ENCODE data around the gene LEAP2. TPM values are rescaled to one million over a fixed set of nuclear protein-coding genes. Genes with fewer than 3 reads are reported as not detected.

The LEAP2 gene
- total and polyA plus RNA-seq, 2 donors (not counting 1 experiment from before 2014, with no cell fraction given) = 2.2 to 5.4 TPM

GRCh38 chr5:132838516-132839282 is 34.8 kb upstream of the LEAP2 start:
- no peaks in the 10 kb centered on the region for H3K27me3 ChIP-seq (replicated peaks in 1 of 4; ENCODE audit: control extremely low read depth in 1 of 4, control insufficient read depth in 3 of 4, insufficient read depth in 4 of 4, low read length in 3 of 4)
- 92% methylated on average over 1 of the region's 3 CpGs for WGBS (ENCODE audit: insufficient coverage)
- peaks cover 2% of the 10 kb centered on the region for H3K4me1 Mint-ChIP-seq
- DNase-seq (no peak), ATAC-seq (ENCODE audit: low read depth) (no peak)
- no peaks in the 10 kb centered on the region for H3K36me3 ChIP-seq (replicated peaks in 1 of 2; ENCODE audit: control extremely low read depth in 1 of 2, control insufficient read depth in 1 of 2, extremely low read depth in 1 of 2, insufficient read depth in 2 of 2, low read length in 1 of 2)
- intact Hi-C loops (cut with micrococcal nuclease) = no loop called here
- TF ChIP-seq EZH2 (IDR thresholded peaks at IDR 0.05; ENCODE audit: borderline replicate concordance, insufficient read depth, low read depth, low read length, poor library complexity, severe bottlenecking) = no peak
- no peaks in the 10 kb centered on the region for H3K9me3 Mint-ChIP-seq (ENCODE audit: insufficient read depth)
- peaks cover 0 to 4% (median 0%) of the 10 kb centered on the region in 3 donors for H3K9me3 ChIP-seq (ENCODE audit: control extremely low read depth in 1 of 3, control insufficient read depth in 2 of 3, insufficient read depth in 1 of 3, low read length in 2 of 3)
- H3K27ac Mint-ChIP-seq = no peak overlapping the region
- H3K27me3 Mint-ChIP-seq = no peaks in the 10 kb centered on the region
- no peak overlapping the region for H3K9ac ChIP-seq (ENCODE audit: low read length)
- H3K4me2 ChIP-seq (replicated peaks; ENCODE audit: low read depth, low read length, poor library complexity, severe bottlenecking) = no peak overlapping the region
- H2AFZ ChIP-seq (ENCODE audit: insufficient read depth, low read depth, low read length, poor library complexity, severe bottlenecking) = no peak overlapping the region
- H4K20me1 ChIP-seq (ENCODE audit: control insufficient read depth, insufficient read depth, low read length, poor library complexity, severe bottlenecking) = no peaks in the 10 kb centered on the region
- no peak overlapping the region for H3K4me3 ChIP-seq (ENCODE audit: control extremely low read depth in 1 of 5, extremely low read depth in 1 of 5, insufficient read depth in 1 of 5, low read depth in 2 of 5, low read length in 4 of 5)
- no peaks in the 10 kb centered on the region for H3K4me1 ChIP-seq (ENCODE audit: control insufficient read depth in 2 of 2, insufficient read depth in 2 of 2, low read length in 2 of 2)
- no peak overlapping the region for H3K4me3 Mint-ChIP-seq
- no peak overlapping the region for H3K27ac ChIP-seq (ENCODE audit: low read length in 2 of 2)
- H3K79me2 ChIP-seq (ENCODE audit: control insufficient read depth, insufficient read depth, low read length) = no peaks in the 10 kb centered on the region
- ChIA-PET POLR2A (no interaction called here), CTCF (no interaction called here)

DNA sequence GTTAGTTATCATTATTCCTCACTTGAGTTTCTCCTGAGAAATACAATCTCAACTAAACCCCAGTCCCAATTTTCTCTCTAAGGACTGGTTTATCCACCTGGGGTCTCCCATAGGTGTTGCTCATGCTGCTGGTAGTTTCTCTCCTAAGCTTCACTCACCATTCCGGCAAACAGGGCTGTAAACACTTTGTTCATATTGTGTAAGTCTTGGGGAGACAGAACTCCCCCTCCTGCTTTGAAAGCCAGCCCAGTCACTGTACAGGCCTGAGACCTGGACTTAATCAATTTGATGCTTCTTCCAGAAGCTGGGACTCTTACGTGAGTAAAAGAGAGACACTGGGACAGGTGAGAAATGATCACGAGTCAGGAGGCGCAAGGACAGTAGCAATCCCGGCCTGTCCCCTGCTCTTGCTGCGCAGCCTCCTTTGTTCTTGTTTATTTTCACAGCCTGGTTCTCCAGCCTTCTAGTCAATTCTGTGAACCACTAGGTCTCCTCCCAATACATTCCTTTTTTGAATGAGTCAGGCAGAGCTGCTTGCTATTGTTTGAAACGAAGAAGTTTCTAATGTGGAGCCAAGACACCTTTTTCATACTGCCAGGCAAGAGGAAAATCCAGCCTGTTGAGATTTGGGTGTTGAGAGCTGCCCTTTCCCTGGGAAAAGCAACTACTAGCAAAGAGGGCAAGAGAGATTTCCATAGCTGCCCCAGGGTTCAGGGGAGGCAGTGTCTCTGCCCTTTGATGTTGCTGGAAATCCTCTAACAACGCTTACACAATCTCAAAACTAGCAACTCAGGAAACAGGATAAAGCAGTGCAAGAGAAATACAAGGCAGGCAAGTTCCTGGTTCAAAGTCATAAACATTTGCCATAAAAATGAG is 33.8 kb upstream of the LEAP2 start:
- H3K4me1 ChIP-seq (ENCODE audit: control insufficient read depth in 2 of 2, insufficient read depth in 2 of 2, low read length in 2 of 2) = no peaks in the 10 kb centered on the region
- no peaks in the 10 kb centered on the region for H3K36me3 ChIP-seq (replicated peaks in 1 of 2; ENCODE audit: control extremely low read depth in 1 of 2, control insufficient read depth in 1 of 2, extremely low read depth in 1 of 2, insufficient read depth in 2 of 2, low read length in 1 of 2)
- no peaks in the 10 kb centered on the region for H3K27me3 ChIP-seq (replicated peaks in 1 of 4; ENCODE audit: control extremely low read depth in 1 of 4, control insufficient read depth in 3 of 4, insufficient read depth in 4 of 4, low read length in 3 of 4)
- no peak overlapping the region for H3K27ac Mint-ChIP-seq
- H3K79me2 ChIP-seq (ENCODE audit: control insufficient read depth, insufficient read depth, low read length) = no peaks in the 10 kb centered on the region
- intact Hi-C loops (cut with micrococcal nuclease) = no loop called here
- CTCF ChIA-PET = interaction anchor here (1.0 kb wide), 1 partner anchor 10 kb away, joined by 3 read pairs; no protein-coding TSS in a partner anchor
- H2AFZ ChIP-seq (ENCODE audit: insufficient read depth, low read depth, low read length, poor library complexity, severe bottlenecking) = no peak overlapping the region
- no peak overlapping the region for H3K4me3 ChIP-seq (ENCODE audit: control extremely low read depth in 1 of 5, extremely low read depth in 1 of 5, insufficient read depth in 1 of 5, low read depth in 2 of 5, low read length in 4 of 5)
- H3K4me2 ChIP-seq (replicated peaks; ENCODE audit: low read depth, low read length, poor library complexity, severe bottlenecking) = no peak overlapping the region
- DNase-seq = no peak
- peaks cover 2% of the 10 kb centered on the region for H3K4me1 Mint-ChIP-seq
- POLR2A ChIA-PET = interaction anchor here (1.0 kb wide), 1 partner anchor 9 kb away, joined by 3 read pairs; the partner anchor contains the start of gene SHROOM1
- no peaks in the 10 kb centered on the region for H4K20me1 ChIP-seq (ENCODE audit: control insufficient read depth, insufficient read depth, low read length, poor library complexity, severe bottlenecking)
- ATAC-seq (ENCODE audit: low read depth) = no peak
- H3K4me3 Mint-ChIP-seq = no peak overlapping the region
- H3K9me3 ChIP-seq (ENCODE audit: control extremely low read depth in 1 of 3, control insufficient read depth in 2 of 3, insufficient read depth in 1 of 3, low read length in 2 of 3) = peaks cover 0 to 4% (median 0%) of the 10 kb centered on the region in 3 donors
- no peak overlapping the region for H3K9ac ChIP-seq (ENCODE audit: low read length)
- H3K9me3 Mint-ChIP-seq (ENCODE audit: insufficient read depth) = no peaks in the 10 kb centered on the region
- no peak for TF ChIP-seq EZH2 (IDR thresholded peaks at IDR 0.05; ENCODE audit: borderline replicate concordance, insufficient read depth, low read depth, low read length, poor library complexity, severe bottlenecking)
- TF ChIP-seq, protein P1, sequence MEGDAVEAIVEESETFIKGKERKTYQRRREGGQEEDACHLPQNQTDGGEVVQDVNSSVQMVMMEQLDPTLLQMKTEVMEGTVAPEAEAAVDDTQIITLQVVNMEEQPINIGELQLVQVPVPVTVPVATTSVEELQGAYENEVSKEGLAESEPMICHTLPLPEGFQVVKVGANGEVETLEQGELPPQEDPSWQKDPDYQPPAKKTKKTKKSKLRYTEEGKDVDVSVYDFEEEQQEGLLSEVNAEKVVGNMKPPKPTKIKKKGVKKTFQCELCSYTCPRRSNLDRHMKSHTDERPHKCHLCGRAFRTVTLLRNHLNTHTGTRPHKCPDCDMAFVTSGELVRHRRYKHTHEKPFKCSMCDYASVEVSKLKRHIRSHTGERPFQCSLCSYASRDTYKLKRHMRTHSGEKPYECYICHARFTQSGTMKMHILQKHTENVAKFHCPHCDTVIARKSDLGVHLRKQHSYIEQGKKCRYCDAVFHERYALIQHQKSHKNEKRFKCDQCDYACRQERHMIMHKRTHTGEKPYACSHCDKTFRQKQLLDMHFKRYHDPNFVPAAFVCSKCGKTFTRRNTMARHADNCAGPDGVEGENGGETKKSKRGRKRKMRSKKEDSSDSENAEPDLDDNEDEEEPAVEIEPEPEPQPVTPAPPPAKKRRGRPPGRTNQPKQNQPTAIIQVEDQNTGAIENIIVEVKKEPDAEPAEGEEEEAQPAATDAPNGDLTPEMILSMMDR (IDR thresholded peaks at IDR 0.05) = no peak
- 92% methylated on average over 5 of the region's 8 CpGs for WGBS (ENCODE audit: insufficient coverage)
- no peak overlapping the region for H3K27ac ChIP-seq (ENCODE audit: low read length in 2 of 2)
- H3K27me3 Mint-ChIP-seq = no peaks in the 10 kb centered on the region
